Urinary bladder (tissue), 4 donors: ENCODE data around the gene STUM. TPM values are rescaled to one million over a fixed set of nuclear protein-coding genes. Genes with fewer than 3 reads are reported as not detected.

ENCODE experiments used
- DNase-seq: peaks from one replicate; pipeline ENCODE4 v3.0.0-alpha.2; 2015; ENCODE audit errors: extremely low spot score
- H3K27ac ChIP-seq: one replicate; pipeline ENCODE4 v1.5.1; 2013; ENCODE audit warnings: low read depth, mild to moderate bottlenecking, moderate library complexity
- H3K36me3 ChIP-seq: one replicate; pipeline ENCODE4 v1.6.1; 2013; ENCODE audit warnings: mild to moderate bottlenecking, moderate library complexity; ENCODE audit not compliant: insufficient read depth
- H3K4me1 ChIP-seq: one replicate; pipeline ENCODE4 v1.6.1; 2013; ENCODE audit warnings: mild to moderate bottlenecking, moderate library complexity; ENCODE audit not compliant: insufficient read depth
- H3K4me3 ChIP-seq: one replicate; pipeline ENCODE4 v1.5.1; 2013; ENCODE audit warnings: low read depth, low read length
- WGBS: extraction: QIAGEN DNeasy Blood & Tissue Kit; methylation state at CpG from one replicate; pipeline ENCODE4 v1.1.7; 2013; 5-methylcytosine and 5-hydroxymethylcytosine counted together
- polyA plus RNA-seq: library from polyadenylated mRNA; stranded (reverse); fragments of 200-250 nt; gene quantifications from one replicate; pipeline ENCODE4 v1.2.3, GENCODE V29; 2013
- total RNA-seq: library from RNA; depleted of rRNA; stranded (reverse); fragments of >200 nt; gene quantifications from one replicate; pipeline ENCODE4 v1.2.3, GENCODE V29; 2014
- donor health status: healthy with polysubstance abuse.
- donor health status: healthy.

The STUM gene
- total and polyA plus RNA-seq, 2 donors, result 2.5 to 18.8 TPM

- WGBS, result 77% methylated on average over 6 of the region's 6 CpGs
- Histone ChIP-seq H3K4me3 (no peak overlapping the region), H3K36me3 (no peaks in the 10 kb centered on the region), H3K27ac (no peak overlapping the region), H3K4me1 (no peaks in the 10 kb centered on the region)
- no peak for DNase-seq
Measured at GRCh38 chr1:226558036-226558650, 9.6 kb downstream of the STUM start.

- 90% methylated on average over 7 of the region's 7 CpGs for WGBS
- no peaks in the 10 kb centered on the region for H3K4me1 ChIP-seq
- DNase-seq, result no peak
Measured at GRCh38 chr1:226560243-226560642, 11.7 kb downstream of the STUM start.

GRCh38 chr1:226562989-226563388, 14.4 kb downstream of the STUM start:
- Histone ChIP-seq H3K36me3 (no peaks in the 10 kb centered on the region), H3K4me3 (no peak overlapping the region), H3K4me1 (no peaks in the 10 kb centered on the region), H3K27ac (no peak overlapping the region)
- 60% methylated on average over 2 of the region's 2 CpGs for WGBS
- DNase-seq, result no peak

More at GRCh38 chr1:226560243-226560642, 11.7 kb downstream of the STUM start:
- Histone ChIP-seq H3K36me3 (no peaks in the 10 kb centered on the region), H3K27ac (no peak overlapping the region), H3K4me3 (no peak overlapping the region)

GRCh38 chr1:226563666-226564065, 15.1 kb downstream of the STUM start:
- no peak overlapping the region for H3K27ac ChIP-seq

GRCh38 chr1:226565476-226565875, 16.9 kb downstream of the STUM start:
- DNase-seq, result no peak
- Histone ChIP-seq H3K27ac (no peak overlapping the region), H3K4me3 (no peak overlapping the region), H3K36me3 (no peaks in the 10 kb centered on the region), H3K4me1 (no peaks in the 10 kb centered on the region)
- WGBS, result 89% methylated on average over 8 of the region's 8 CpGs

More at GRCh38 chr1:226563666-226564065, 15.1 kb downstream of the STUM start:
- 70% methylated on average over 6 of the region's 6 CpGs for WGBS
- Histone ChIP-seq H3K4me1 (no peaks in the 10 kb centered on the region), H3K4me3 (no peak overlapping the region), H3K36me3 (no peaks in the 10 kb centered on the region)
- DNase-seq, result no peak

GRCh38 chr1:226566234-226566633, 17.7 kb downstream of the STUM start:
- DNase-seq, result no peak
- no peaks in the 10 kb centered on the region for H3K4me1 ChIP-seq
- no peaks in the 10 kb centered on the region for H3K36me3 ChIP-seq
- H3K27ac ChIP-seq, result no peak overlapping the region
- 79% methylated on average over 1 of the region's 1 CpG for WGBS
- H3K4me3 ChIP-seq, result no peak overlapping the region

GRCh38 chr1:226566760-226567159, 18.2 kb downstream of the STUM start:
- Histone ChIP-seq H3K36me3 (no peaks in the 10 kb centered on the region), H3K4me1 (no peaks in the 10 kb centered on the region), H3K4me3 (no peak overlapping the region), H3K27ac (no peak overlapping the region)
- 88% methylated on average over 3 of the region's 3 CpGs for WGBS
- DNase-seq, result no peak

GRCh38 chr1:226568077-226568831, 19.7 kb downstream of the STUM start:
- 34% methylated on average over 13 of the region's 13 CpGs for WGBS
- H3K4me1 ChIP-seq, result no peaks in the 10 kb centered on the region
- no peak overlapping the region for H3K4me3 ChIP-seq
- no peak for DNase-seq
- H3K27ac ChIP-seq, result no peak overlapping the region
- H3K36me3 ChIP-seq, result no peaks in the 10 kb centered on the region

GRCh38 chr1:226568975-226569741, 20.6 kb downstream of the STUM start:
- H3K4me3 ChIP-seq, result no peak overlapping the region
- H3K4me1 ChIP-seq, result no peaks in the 10 kb centered on the region
- DNase-seq, result no peak
- H3K36me3 ChIP-seq, result no peaks in the 10 kb centered on the region
- WGBS, result 83% methylated on average over 6 of the region's 6 CpGs
- H3K27ac ChIP-seq, result no peak overlapping the region

- no peak overlapping the region for H3K4me3 ChIP-seq
- no peak for DNase-seq
- H3K4me1 ChIP-seq, result no peaks in the 10 kb centered on the region
- no peaks in the 10 kb centered on the region for H3K36me3 ChIP-seq
- no peak overlapping the region for H3K27ac ChIP-seq
- 41% methylated on average over 4 of the region's 4 CpGs for WGBS
Measured at GRCh38 chr1:226569879-226570547, 21.4 kb downstream of the STUM start.

- H3K27ac ChIP-seq, result no peak overlapping the region
Measured at GRCh38 chr1:226571893-226572292, 23.3 kb downstream of the STUM start.

GRCh38 chr1:226572325-226572726, 23.8 kb downstream of the STUM start:
- WGBS, result 66% methylated on average over 8 of the region's 8 CpGs
- H3K27ac ChIP-seq, result no peak overlapping the region
- H3K36me3 ChIP-seq, result no peaks in the 10 kb centered on the region
- no peak overlapping the region for H3K4me3 ChIP-seq
- no peak for DNase-seq
- H3K4me1 ChIP-seq, result no peaks in the 10 kb centered on the region

More at GRCh38 chr1:226571893-226572292, 23.3 kb downstream of the STUM start:
- 78% methylated on average over 6 of the region's 6 CpGs for WGBS
- no peak overlapping the region for H3K4me3 ChIP-seq
- H3K4me1 ChIP-seq, result no peaks in the 10 kb centered on the region
- H3K36me3 ChIP-seq, result no peaks in the 10 kb centered on the region
- no peak for DNase-seq

- Histone ChIP-seq H3K4me1 (no peaks in the 10 kb centered on the region), H3K4me3 (no peak overlapping the region), H3K27ac (no peak overlapping the region), H3K36me3 (no peaks in the 10 kb centered on the region)
- 76% methylated on average over 2 of the region's 2 CpGs for WGBS
- DNase-seq, result no peak
Measured at GRCh38 chr1:226574044-226574443, 25.5 kb downstream of the STUM start.
